Fibroblast of lung (primary cell): Measurements from ENCODE around the gene SLMAP.

Experiments
- CTCF ChIP-seq, 2 donors: IDR thresholded peaks in 1 of 2; conservative IDR thresholded peaks in 1 of 2; 1 replicate in 1 of 2; 2 replicates in 1 of 2; pipeline ENCODE4 v1.5.1; 2011 to 2012; ENCODE audit warnings: low read length in 2 of 2, control low read depth in 1 of 2, inconsistent platforms in 1 of 2, low read depth in 1 of 2, mild to moderate bottlenecking in 1 of 2
- EZH2 ChIP-seq: IDR thresholded peaks from 2 replicates; pipeline ENCODE4 v1.5.1; 2012; ENCODE audit warnings: low read length, control low read depth, mild to moderate bottlenecking; ENCODE audit errors: missing control alignments

GRCh38 chr3:57927166-57927565 lies 171.1 kb downstream of the SLMAP start:
- TF ChIP-seq CTCF (conservative IDR thresholded peaks at IDR 0.05 in 1 of 2, IDR thresholded peaks at IDR 0.05 in 1 of 2; ENCODE audit: low read depth in 1 of 2, low read length in 2 of 2) (no peak), EZH2 (no peak)
